HPDE6-E6E7 (cell line): ENCODE data around the gene RTRAF.

ENCODE experiments used
- DNase-seq: peaks from one replicate; pipeline ENCODE4 v3.0.0; 2011; ENCODE audit warnings: missing footprints; ENCODE audit errors: extremely low spot score

The RTRAF gene

GRCh38 chr14:52020866-52021717, 31.7 kb downstream of the RTRAF start:
- no peak for DNase-seq

DNA sequence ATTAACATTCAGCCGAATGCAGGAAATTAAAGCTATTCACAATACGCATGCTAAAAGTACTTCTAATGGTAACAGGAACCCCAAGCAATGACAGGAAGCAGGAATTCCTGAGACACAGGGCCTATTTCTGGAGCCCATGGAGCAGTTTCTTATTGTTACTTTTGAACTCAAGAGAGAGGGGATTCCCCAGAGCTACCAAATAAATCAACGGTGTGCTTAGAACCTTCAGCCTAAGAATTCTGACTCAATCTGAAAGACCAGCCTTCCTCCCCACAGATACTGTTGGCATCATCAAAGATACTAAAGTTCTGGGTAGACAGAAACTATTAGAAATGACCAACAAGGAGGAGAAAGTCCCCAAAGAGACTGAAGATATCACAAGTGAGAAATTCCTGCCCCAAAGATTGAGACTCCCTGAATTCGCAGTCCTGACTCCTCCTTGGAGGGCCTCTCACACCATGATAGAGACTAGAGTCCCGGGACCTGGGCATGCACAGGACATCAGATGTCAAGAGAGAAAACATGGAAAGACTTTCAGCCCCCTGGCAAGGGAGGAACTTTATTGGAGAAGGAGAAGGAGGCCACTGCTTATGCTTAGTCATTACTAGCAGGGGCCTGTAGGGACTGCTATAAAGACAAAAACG, 32.7 kb downstream of the RTRAF start:
- DNase-seq = no peak

DNA sequence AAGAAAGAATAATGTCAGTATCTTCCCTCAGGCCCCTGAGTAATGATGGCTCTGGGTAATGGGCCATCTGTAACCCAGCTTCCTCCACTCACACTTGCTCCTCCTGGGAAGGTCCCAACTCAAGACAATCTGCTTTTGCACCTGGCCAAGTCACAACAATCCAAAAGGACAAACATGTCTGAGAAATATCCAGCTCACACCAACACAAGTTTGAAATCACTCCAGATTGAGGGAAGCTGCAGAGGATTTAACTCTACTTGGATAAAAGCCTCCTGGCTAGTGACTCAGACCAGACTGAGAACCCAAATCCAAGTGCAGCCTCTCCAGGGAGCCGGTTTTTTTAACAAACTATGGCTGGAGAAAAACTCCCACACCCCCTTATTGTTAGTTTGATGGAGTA, 34.2 kb downstream of the RTRAF start:
- DNase-seq = no peak

- DNase-seq = no peak
Observed at GRCh38 chr14:52025310-52025709, 36.0 kb downstream of the RTRAF start.

- DNase-seq = no peak
Observed at GRCh38 chr14:52026017-52026660, 36.8 kb downstream of the RTRAF start.

GRCh38 chr14:52026901-52027300, 37.6 kb downstream of the RTRAF start:
- DNase-seq = no peak

- no peak for DNase-seq
Observed at GRCh38 chr14:52029881-52030280, 40.5 kb downstream of the RTRAF start.

- no peak for DNase-seq
Observed at GRCh38 chr14:52031781-52032180, 42.4 kb downstream of the RTRAF start.

DNA sequence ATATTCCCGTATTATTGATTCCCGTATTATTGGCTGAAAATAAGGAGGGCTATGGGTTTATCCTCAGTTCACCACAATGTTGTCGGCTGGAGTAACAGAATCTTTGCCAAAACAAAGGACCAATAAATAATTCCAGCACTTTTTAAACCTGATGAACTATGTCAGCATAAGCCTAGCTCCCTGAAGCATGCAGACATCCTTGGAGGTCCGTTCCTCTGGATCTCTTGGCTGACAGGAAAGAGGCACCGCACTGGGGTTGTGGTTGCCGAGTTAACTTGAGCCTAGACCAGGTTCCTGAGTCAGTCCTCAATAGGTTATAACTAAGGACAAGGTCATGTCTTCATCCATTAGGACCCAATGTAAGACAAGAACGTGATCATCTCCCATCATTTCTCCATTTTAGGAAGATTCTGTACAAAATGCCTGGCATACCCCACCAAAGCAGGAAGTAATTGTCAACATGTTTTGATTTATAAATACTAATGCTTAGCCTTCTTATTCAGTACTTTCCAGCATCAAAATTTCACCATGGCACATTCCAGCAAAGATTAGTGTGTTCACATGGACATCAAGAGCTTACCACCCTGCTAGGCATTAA, 43.0 kb downstream of the RTRAF start:
- no peak for DNase-seq

- no peak for DNase-seq
Observed at GRCh38 chr14:52033101-52033642, 43.8 kb downstream of the RTRAF start.

GRCh38 chr14:52039124-52039815, 49.9 kb downstream of the RTRAF start:
- no peak for DNase-seq

DNA sequence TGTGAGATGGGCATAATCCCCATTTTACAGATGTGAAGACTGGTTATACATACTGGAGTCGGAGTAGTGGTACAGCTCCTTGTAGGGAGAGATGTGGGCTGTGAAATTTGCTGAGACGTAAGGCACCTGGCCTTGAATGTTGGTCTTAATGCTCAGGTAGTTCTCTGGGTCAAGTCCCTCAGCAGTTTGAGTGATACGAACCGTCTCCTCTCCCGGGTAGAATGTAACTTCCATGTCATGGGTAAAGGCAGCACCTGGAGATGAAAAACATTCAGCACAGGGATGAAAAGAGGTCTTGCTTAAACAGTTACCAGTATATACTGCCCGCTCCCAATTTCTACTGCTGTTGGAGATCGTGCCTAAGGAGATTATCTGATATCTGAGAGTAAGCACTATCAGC, 51.3 kb downstream of the RTRAF start:
- DNase-seq = no peak

GRCh38 chr14:52042371-52043289, 53.3 kb downstream of the RTRAF start:
- DNase-seq = no peak

- peak; percentile 54 for DNase-seq
Observed at GRCh38 chr14:52043690-52044089, 54.3 kb downstream of the RTRAF start.

DNA sequence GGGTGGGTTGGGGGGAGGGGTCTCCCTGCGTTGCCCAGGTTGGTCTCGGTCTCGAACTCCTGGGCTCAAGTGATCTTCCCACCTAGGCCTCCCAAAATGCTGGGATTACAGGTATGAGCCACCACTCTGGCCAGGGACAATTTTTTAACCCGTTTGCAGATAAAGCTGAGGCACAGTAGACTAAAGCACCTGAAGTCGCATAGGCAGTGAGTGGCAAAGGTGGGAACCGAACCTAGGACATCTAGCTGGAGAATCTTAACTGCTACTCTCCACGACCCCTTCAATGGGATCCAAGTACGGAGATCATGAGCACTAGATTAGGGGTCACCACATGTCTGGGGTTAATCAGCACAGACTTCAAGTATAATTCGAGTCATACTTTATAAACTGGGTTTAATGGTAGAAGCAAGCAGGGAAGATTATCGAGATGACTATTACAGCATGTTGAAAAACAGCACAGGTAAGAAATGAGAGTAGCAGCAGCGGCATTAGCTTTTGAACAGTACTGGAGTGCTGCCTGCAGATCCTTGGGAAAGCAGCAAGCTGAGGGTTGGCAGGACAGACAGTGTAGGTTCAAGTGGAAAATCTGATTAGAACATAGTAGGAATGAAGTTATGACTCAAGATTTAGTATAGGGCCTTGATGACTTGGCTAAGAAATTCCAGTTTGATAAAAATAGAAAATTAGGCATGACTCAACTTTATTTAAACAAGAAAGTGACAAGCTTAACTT, 55.6 kb downstream of the RTRAF start:
- no peak for DNase-seq

DNA sequence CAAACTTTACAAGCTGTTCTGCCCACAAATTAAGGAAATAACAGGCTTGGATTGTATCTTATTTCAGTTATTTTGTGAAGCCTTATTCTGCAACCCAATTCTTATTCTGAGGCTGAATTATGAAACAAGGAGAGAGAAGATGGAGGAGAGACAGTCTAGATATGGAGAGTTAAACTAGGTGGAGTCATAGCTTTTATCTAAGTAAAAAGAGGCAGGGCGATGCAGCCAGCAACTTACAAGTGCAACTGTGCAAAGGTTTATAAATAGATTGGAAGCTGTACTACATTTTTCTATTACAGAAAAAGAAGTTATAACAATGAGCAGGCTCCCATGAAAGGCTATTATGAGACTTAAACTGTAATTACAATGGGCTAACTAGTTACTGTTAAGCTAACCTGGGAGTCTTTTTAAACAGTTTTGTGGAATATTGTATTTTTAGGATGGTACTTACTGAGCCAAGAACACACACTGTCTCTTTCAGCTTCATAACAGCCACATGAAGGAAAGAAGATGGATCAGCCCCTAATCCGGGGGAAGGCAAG, 57.1 kb downstream of the RTRAF start:
- no peak for DNase-seq

- DNase-seq = no peak
Observed at GRCh38 chr14:52048116-52048515, 58.8 kb downstream of the RTRAF start.

DNA sequence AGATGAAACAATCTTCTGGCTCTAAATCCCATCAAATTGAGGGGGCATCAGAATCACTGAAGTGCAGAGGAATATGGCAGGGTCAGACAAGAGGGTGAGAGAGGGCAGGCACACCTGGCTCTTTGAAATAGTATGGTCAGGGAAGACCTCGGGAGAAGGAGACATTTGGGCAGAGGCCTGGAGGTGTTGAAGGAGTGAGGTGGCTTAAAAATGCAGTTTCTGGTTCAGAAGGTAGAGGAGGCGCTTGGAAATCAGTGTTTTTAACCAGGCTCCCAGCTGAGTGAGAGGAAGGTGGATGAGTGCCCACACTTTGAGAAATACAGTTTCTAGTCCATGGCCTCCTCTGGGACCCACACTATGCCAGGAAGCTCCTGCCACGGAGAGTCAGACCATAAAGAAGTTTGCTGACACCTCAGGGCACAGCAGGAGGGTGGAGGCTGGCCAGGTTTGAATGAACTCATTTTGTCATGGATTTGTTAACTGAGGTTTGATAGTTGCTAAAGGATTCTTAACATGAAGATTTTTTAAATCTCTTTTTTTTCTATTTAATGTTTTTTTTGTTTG, 59.4 kb downstream of the RTRAF start:
- no peak for DNase-seq

DNA sequence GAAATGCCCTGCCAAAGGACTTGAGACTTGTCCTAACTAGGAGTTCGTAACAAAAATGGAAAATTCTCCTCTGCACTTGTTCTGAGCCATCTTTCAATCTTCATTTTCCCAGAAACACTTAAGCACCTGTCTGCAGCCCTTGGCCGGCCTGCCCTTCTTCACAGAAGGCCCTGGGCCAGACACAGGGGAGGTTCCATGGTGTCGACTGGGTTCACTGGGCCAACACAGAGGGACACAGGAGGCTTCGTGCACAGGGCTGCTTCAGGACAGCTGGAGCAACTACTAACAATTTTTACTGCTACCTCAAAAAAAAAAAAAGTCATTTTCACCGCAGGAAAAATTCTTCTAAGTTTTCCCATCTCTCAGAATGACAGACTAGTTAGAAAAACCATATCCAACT, 59.9 kb downstream of the RTRAF start:
- no peak for DNase-seq
